Neural cell (in vitro differentiated cells): ENCODE data around the gene PCP2. TPM values are rescaled to one million over a fixed set of nuclear protein-coding genes. Genes with fewer than 3 reads are reported as not detected.

Experiments used
- H2AFZ ChIP-seq: fragments of 200-600, 300-800 bp; sonication (generic), shearing (Covaris generic); 2 replicates; pipeline ENCODE4 v1.6.0; 2014; ENCODE audit warnings: low read depth, mild to moderate bottlenecking, antibody characterized with exemption, low read length, moderate library complexity
- H3F3A ChIP-seq: fragments of 200-600 bp; shearing (Covaris generic); 2 replicates; pipeline ENCODE4 v1.6.1; 2016; ENCODE audit warnings: mild to moderate bottlenecking, moderate library complexity, mixed read lengths, antibody characterized with exemption, low read length; ENCODE audit not compliant: insufficient read depth, poor library complexity, severe bottlenecking
- H3K27ac ChIP-seq: fragments of 200-600, 300-800 bp; sonication (generic), shearing (Covaris generic); 2 replicates; pipeline ENCODE4 v1.5.1; 2014; ENCODE audit warnings: mild to moderate bottlenecking, low read length, moderate library complexity
- H3K27me3 ChIP-seq: fragments of 300-800, 200-600 bp; sonication (generic), shearing (Covaris generic); 2 replicates; pipeline ENCODE4 v1.6.0; 2014; ENCODE audit warnings: mild to moderate bottlenecking, low read depth, low read length, moderate library complexity; ENCODE audit not compliant: insufficient read depth
- H3K36me3 ChIP-seq: fragments of 300-800, 200-600 bp; sonication (generic), shearing (Covaris generic); 2 replicates; pipeline ENCODE4 v1.5.1; 2014; ENCODE audit warnings: mild to moderate bottlenecking, antibody characterized with exemption, low read length, moderate library complexity; ENCODE audit not compliant: insufficient read depth
- H3K4me2 ChIP-seq: fragments of 300-800, 200-600 bp; sonication (generic), shearing (Covaris generic); 2 replicates; pipeline ENCODE4 v1.6.0; 2014; ENCODE audit warnings: mild to moderate bottlenecking, low read length
- H3K4me3 ChIP-seq: fragments of 300-800, 200-600 bp; sonication (generic), shearing (Covaris generic); 2 replicates; pipeline ENCODE4 v1.5.1; 2014; ENCODE audit warnings: mild to moderate bottlenecking, low read length, moderate library complexity
- H3K79me2 ChIP-seq: fragments of 200-600 bp; shearing (Covaris generic); replicated peaks from 2 replicates; pipeline ENCODE4 v1.6.0; 2014; ENCODE audit warnings: mild to moderate bottlenecking, low read length, moderate library complexity; ENCODE audit not compliant: insufficient read depth
- H3K9ac ChIP-seq: fragments of 300-800, 200-600 bp; sonication (generic), shearing (Covaris generic); 2 replicates; pipeline ENCODE4 v1.6.1; 2016; ENCODE audit warnings: mild to moderate bottlenecking, low read length, mixed read lengths
- H3K9me2 ChIP-seq: fragments of 200-600 bp; shearing (Covaris generic); 2 replicates; pipeline ENCODE4 v1.6.1; 2016; ENCODE audit warnings: mild to moderate bottlenecking, low read length, mixed read lengths; ENCODE audit not compliant: insufficient read depth
- H3K9me3 ChIP-seq: fragments of 200-600, 300-800 bp; sonication (generic), shearing (Covaris generic); 2 replicates; pipeline ENCODE4 v1.6.1; 2016; ENCODE audit warnings: mild to moderate bottlenecking, mixed run types, low read length, moderate library complexity, mixed read lengths
- H4K20me1 ChIP-seq: fragments of 200-600 bp; shearing (Covaris generic); 2 replicates; pipeline ENCODE4 v1.6.1; 2016; ENCODE audit warnings: mild to moderate bottlenecking, mixed run types; ENCODE audit not compliant: insufficient read depth
- CTCF ChIP-seq: fragments of 450-650 bp; IDR thresholded peaks from 2 replicates; pipeline ENCODE4 v1.5.1; 2014; ENCODE audit warnings: antibody characterized with exemption, mild to moderate bottlenecking, moderate library complexity; ENCODE audit not compliant: poor library complexity, severe bottlenecking
- EP300 ChIP-seq: fragments of 450-650 bp; conservative IDR thresholded peaks from 2 replicates; pipeline ENCODE4 v1.6.1; 2014; ENCODE audit warnings: antibody characterized with exemption, mild to moderate bottlenecking, moderate library complexity; ENCODE audit not compliant: poor library complexity, severe bottlenecking
- EZH2 ChIP-seq: fragments of 200-600, 300-800 bp; shearing (Covaris generic), sonication (generic); IDR thresholded peaks from 2 replicates; pipeline ENCODE4 v1.6.1; 2014; ENCODE audit warnings: antibody characterized with exemption, low read length, borderline replicate concordance, mild to moderate bottlenecking; ENCODE audit not compliant: insufficient read depth, poor library complexity, severe bottlenecking
- MXI1 ChIP-seq: fragments of 450-650 bp; conservative IDR thresholded peaks from 2 replicates; pipeline ENCODE4 v1.6.1; 2014; ENCODE audit warnings: antibody characterized with exemption, mild to moderate bottlenecking; ENCODE audit not compliant: poor library complexity, severe bottlenecking
- POLR2AphosphoS5 ChIP-seq: IDR thresholded peaks from 2 replicates; pipeline ENCODE4 v1.6.1; 2012
- RAD21 ChIP-seq: fragments of 450-650 bp; conservative IDR thresholded peaks from 2 replicates; pipeline ENCODE4 v1.6.1; 2014; ENCODE audit warnings: antibody characterized with exemption, mild to moderate bottlenecking, moderate library complexity
- REST ChIP-seq: IDR thresholded peaks from 2 replicates; pipeline ENCODE4 v1.6.1; 2012; ENCODE audit warnings: borderline replicate concordance
- SMC3 ChIP-seq: fragments of 450-650 bp; conservative IDR thresholded peaks from 2 replicates; pipeline ENCODE4 v1.6.1; 2014; ENCODE audit warnings: antibody characterized with exemption, mild to moderate bottlenecking, moderate library complexity; ENCODE audit not compliant: poor library complexity
- TAF1 ChIP-seq: IDR thresholded peaks from 2 replicates; pipeline ENCODE4 v1.6.1; 2012; ENCODE audit warnings: low read depth
- polyA plus RNA-seq: library from polyadenylated mRNA; depleted of rRNA; stranded (reverse); fragments of >200 nt; gene quantifications from 2 replicates; pipeline ENCODE4 v1.2.3, GENCODE V29; 2014

Gene PCP2
- polyA plus RNA-seq, 1 donor from 2014 or later = not detected

GRCh38 chr19:7610491-7611240 is 22.9 kb downstream of the PCP2 start:
- Histone ChIP-seq H4K20me1 (no peaks in the 10 kb centered on the region), H3K9me2 (no peaks in the 10 kb centered on the region), H3K36me3 (peaks cover 5% of the 10 kb centered on the region), H3K4me3 (no peak overlapping the region), H3K9ac (no peak overlapping the region), H3K9me3 (no peaks in the 10 kb centered on the region), H2AFZ (no peak overlapping the region), H3K79me2 (no peaks in the 10 kb centered on the region), H3K27me3 (no peaks in the 10 kb centered on the region), H3F3A (no peaks in the 10 kb centered on the region), H3K27ac (no peak overlapping the region), H3K4me2 (no peak overlapping the region)
- TF ChIP-seq REST (no peak), MXI1 (no peak), SMC3 (no peak), TAF1 (no peak), RAD21 (no peak), EZH2 (no peak), POLR2AphosphoS5 (no peak), EP300 (no peak), CTCF (no peak)

GRCh38 chr19:7607874-7608560 is 25.5 kb downstream of the PCP2 start:
- H3K36me3 ChIP-seq = peaks cover 5% of the 10 kb centered on the region
- H3K4me2 ChIP-seq = no peak overlapping the region

More at GRCh38 chr19:7607874-7608560, 25.5 kb downstream of the PCP2 start:
- no peaks in the 10 kb centered on the region for H3K27me3 ChIP-seq
- TF ChIP-seq EP300 = no peak
- TF ChIP-seq TAF1 = no peak
- TF ChIP-seq REST = no peak
- TF ChIP-seq SMC3 = no peak
- no peak for TF ChIP-seq RAD21
- no peak for TF ChIP-seq CTCF
- no peak for TF ChIP-seq POLR2AphosphoS5
- TF ChIP-seq MXI1 = no peak
- TF ChIP-seq EZH2 = no peak
- no peak overlapping the region for H3K27ac ChIP-seq
- no peak overlapping the region for H2AFZ ChIP-seq
- no peaks in the 10 kb centered on the region for H3K9me2 ChIP-seq
- no peaks in the 10 kb centered on the region for H3K9me3 ChIP-seq
- H3K9ac ChIP-seq = no peak overlapping the region
- H3F3A ChIP-seq = no peaks in the 10 kb centered on the region
- H3K79me2 ChIP-seq = no peaks in the 10 kb centered on the region
- H4K20me1 ChIP-seq = no peaks in the 10 kb centered on the region
- no peak overlapping the region for H3K4me3 ChIP-seq
